Omental fat pad (tissue), 4 donors: ENCODE measurements around the gene CUL2. TPM values are rescaled to one million over a fixed set of nuclear protein-coding genes. Genes with fewer than 3 reads are reported as not detected.
A peak's percentile ranks its signal among the peaks of the same experiment; 100 is the strongest.

Experiments used
- ATAC-seq: fragments of 150-250 bp; one replicate; pipeline ENCODE4 v1.9.1; 2016; ENCODE audit warnings: mild to moderate bottlenecking, moderate library complexity; ENCODE audit not compliant: low FRiP score
- DNase-seq: peaks from one replicate; pipeline ENCODE4 v3.0.0-alpha.2; 2019; ENCODE audit warnings: low spot score
- CTCF ChIP-seq, 3 donors: fragments of 450-650 bp; IDR thresholded peaks; one replicate each; pipeline ENCODE4 v1.5.1; 2016 to 2017; ENCODE audit warnings: antibody characterized with exemption in 3 of 3, mild to moderate bottlenecking in 3 of 3, moderate library complexity in 2 of 3
- total RNA-seq, 4 donors: library from RNA; depleted of rRNA; stranded (reverse); fragments of >200 nt; gene quantifications; one replicate each; pipeline ENCODE4 v1.1.0, GENCODE V29; 2016

Gene CUL2
- 10 to 100 TPM; 16.5 to 20.2 (median 17.7) TPM for total RNA-seq

GRCh38 chr10:35090162-35090954 is at the start of gene CUL2:
Gene CUL2, minus strand, starts transcription at chr10:35090341. Its CDS starts 19,024 bp downstream, at chr10:35071317.
- peak; percentile 70 for DNase-seq
- ATAC-seq: peak; percentile 97
- no peak for TF ChIP-seq CTCF (IDR thresholded peaks at IDR 0.05)

- no peak for ATAC-seq
- no peak for DNase-seq
- no peak for TF ChIP-seq CTCF (IDR thresholded peaks at IDR 0.05)
These were observed 46.2 kb upstream of the CUL2 start for GRCh38 chr10:35136263-35136815.

GRCh38 chr10:35135861-35136260 is 45.7 kb upstream of the CUL2 start:
- no peak for ATAC-seq
- no peak for TF ChIP-seq CTCF (IDR thresholded peaks at IDR 0.05)

GRCh38 chr10:35133586-35133985 is 43.4 kb upstream of the CUL2 start:
- TF ChIP-seq CTCF (IDR thresholded peaks at IDR 0.05): no peak
- ATAC-seq (no peak), DNase-seq (no peak)

More at GRCh38 chr10:35135861-35136260, 45.7 kb upstream of the CUL2 start:
- no peak for DNase-seq

GRCh38 chr10:35132727-35133126 is 42.6 kb upstream of the CUL2 start:
- DNase-seq: no peak
- ATAC-seq: no peak
- TF ChIP-seq CTCF (IDR thresholded peaks at IDR 0.05): no peak

GRCh38 chr10:35130663-35131062 is 40.5 kb upstream of the CUL2 start:
- ATAC-seq (no peak), DNase-seq (no peak)
- no peak for TF ChIP-seq CTCF (IDR thresholded peaks at IDR 0.05)
